Skeletal muscle tissue (tissue), 4 donors: ENCODE measurements around the gene PYDC1. TPM values are rescaled to one million over a fixed set of nuclear protein-coding genes. Genes with fewer than 3 reads are reported as not detected.

Experiments used
- H3K27ac ChIP-seq: one replicate; pipeline ENCODE4 v1.7.0; 2013; ENCODE audit warnings: mild to moderate bottlenecking, low read depth, low read length, inconsistent platforms
- H3K27me3 ChIP-seq, 3 donors: one replicate each; pipeline ENCODE4 v1.7.0; 2013; ENCODE audit warnings: low read length in 3 of 3; ENCODE audit not compliant: control insufficient read depth in 3 of 3, insufficient read depth in 3 of 3
- H3K36me3 ChIP-seq, 3 donors: one replicate each; pipeline ENCODE4 v1.7.0; 2013; ENCODE audit warnings: low read length in 3 of 3; ENCODE audit not compliant: control insufficient read depth in 3 of 3, insufficient read depth in 3 of 3
- H3K4me1 ChIP-seq, 3 donors: one replicate each; pipeline ENCODE4 v1.7.0; 2013; ENCODE audit warnings: low read length in 3 of 3, mild to moderate bottlenecking in 3 of 3; ENCODE audit not compliant: control insufficient read depth in 3 of 3, insufficient read depth in 3 of 3
- H3K4me3 ChIP-seq, 3 donors: one replicate each; pipeline ENCODE4 v1.7.0; 2013; ENCODE audit warnings: low read length in 3 of 3
- H3K9ac ChIP-seq, 3 donors: one replicate each; pipeline ENCODE4 v1.7.0; 2013; ENCODE audit warnings: low read length in 3 of 3, mild to moderate bottlenecking in 3 of 3, moderate library complexity in 2 of 3, low read depth in 1 of 3
- H3K9me3 ChIP-seq, 3 donors: one replicate each; pipeline ENCODE4 v1.7.0; 2013; ENCODE audit warnings: low read length in 3 of 3; ENCODE audit not compliant: control insufficient read depth in 3 of 3
- total RNA-seq: library from RNA; depleted of rRNA; stranded (reverse); fragments of >200 nt; gene quantifications from one replicate; pipeline ENCODE4 v1.2.3, GENCODE V29; 2014
- donor health status: Osteomylitis.

PYDC1 gene
- not detected for total RNA-seq

GRCh38 chr16:31216422-31217135, at the start of gene PYDC1:
Gene PYDC1, minus strand, starts transcription at chr16:31217135. Its CDS starts 107 bp downstream, at chr16:31217028.
- Histone ChIP-seq H3K36me3 (peaks cover 8 to 26% (median 24%) of the 10 kb centered on the region in 3 donors), H3K4me3 (peak within 1 kb of the TSS; percentile 93), H3K4me1 (peaks cover 42 to 68% (median 50%) of the 10 kb centered on the region in 3 donors), H3K9me3 (no peaks in the 10 kb centered on the region), H3K9ac (peak within 1 kb of the TSS; percentile 51 to 100 (median 98)), H3K27me3 (peaks cover 10 to 16% (median 12%) of the 10 kb centered on the region in 3 donors), H3K27ac (peak within 1 kb of the TSS; percentile 99)

GRCh38 chr16:31265329-31266245, 48.7 kb upstream of the PYDC1 start:
- Histone ChIP-seq H3K36me3 (no peaks in the 10 kb centered on the region), H3K27ac (no peak overlapping the region), H3K27me3 (peaks cover 0 to 7% (median 4%) of the 10 kb centered on the region in 3 donors), H3K9ac (no peak overlapping the region), H3K9me3 (no peaks in the 10 kb centered on the region), H3K4me3 (no peak overlapping the region), H3K4me1 (no peaks in the 10 kb centered on the region)

- Histone ChIP-seq H3K9me3 (no peaks in the 10 kb centered on the region), H3K4me1 (no peaks in the 10 kb centered on the region), H3K27ac (no peak overlapping the region), H3K9ac (no peak overlapping the region), H3K4me3 (no peak overlapping the region), H3K36me3 (no peaks in the 10 kb centered on the region), H3K27me3 (peaks cover 0 to 7% (median 4%) of the 10 kb centered on the region in 3 donors)
These were observed 45.1 kb upstream of the PYDC1 start for GRCh38 chr16:31262084-31262483.

- peaks cover 0 to 1% (median under 1%) of the 10 kb centered on the region in 3 donors for H3K27me3 ChIP-seq
- H3K27ac ChIP-seq: no peak overlapping the region
- no peaks in the 10 kb centered on the region for H3K4me1 ChIP-seq
- no peaks in the 10 kb centered on the region for H3K36me3 ChIP-seq
- peak overlapping the region; percentile 22 to 32 (median 30) for H3K4me3 ChIP-seq
- H3K9me3 ChIP-seq: no peaks in the 10 kb centered on the region
- H3K9ac ChIP-seq: no peak overlapping the region
These were observed 43.4 kb upstream of the PYDC1 start for GRCh38 chr16:31260136-31260931.

- Histone ChIP-seq H3K9me3 (no peaks in the 10 kb centered on the region), H3K4me3 (no peak overlapping the region), H3K4me1 (peaks cover 0 to 4% (median 2%) of the 10 kb centered on the region in 3 donors), H3K36me3 (no peaks in the 10 kb centered on the region), H3K27me3 (no peaks in the 10 kb centered on the region), H3K9ac (no peak overlapping the region), H3K27ac (no peak overlapping the region)
These were observed 41.4 kb upstream of the PYDC1 start for GRCh38 chr16:31258366-31258765.

- Histone ChIP-seq H3K9me3 (no peaks in the 10 kb centered on the region), H3K4me3 (no peak overlapping the region), H3K4me1 (peaks cover 0 to 8% (median 2%) of the 10 kb centered on the region in 3 donors), H3K27ac (no peak overlapping the region), H3K9ac (no peak overlapping the region), H3K27me3 (no peaks in the 10 kb centered on the region), H3K36me3 (no peaks in the 10 kb centered on the region)
These were observed 39.5 kb upstream of the PYDC1 start for GRCh38 chr16:31256466-31256865.

GRCh38 chr16:31253642-31254045, 36.7 kb upstream of the PYDC1 start:
- Histone ChIP-seq H3K27me3 (peaks cover 0 to 3% (median 0%) of the 10 kb centered on the region in 3 donors), H3K27ac (no peak overlapping the region), H3K4me3 (no peak overlapping the region), H3K9ac (no peak overlapping the region), H3K36me3 (no peaks in the 10 kb centered on the region), H3K4me1 (peaks cover 0 to 8% (median 2%) of the 10 kb centered on the region in 3 donors), H3K9me3 (no peaks in the 10 kb centered on the region)

- Histone ChIP-seq H3K4me3 (no peak overlapping the region), H3K27me3 (peaks cover 3 to 6% (median 3%) of the 10 kb centered on the region in 3 donors), H3K9me3 (no peaks in the 10 kb centered on the region), H3K36me3 (no peaks in the 10 kb centered on the region), H3K4me1 (peaks cover 0 to 8% (median 2%) of the 10 kb centered on the region in 3 donors), H3K27ac (no peak overlapping the region), H3K9ac (no peak overlapping the region)
These were observed 34.5 kb upstream of the PYDC1 start for GRCh38 chr16:31251435-31251834.

GRCh38 chr16:31250782-31251384, 33.9 kb upstream of the PYDC1 start:
- H3K9me3 ChIP-seq: no peaks in the 10 kb centered on the region
- no peak overlapping the region for H3K9ac ChIP-seq
- H3K27ac ChIP-seq: no peak overlapping the region
- peaks cover 3 to 6% (median 6%) of the 10 kb centered on the region in 3 donors for H3K27me3 ChIP-seq
- no peaks in the 10 kb centered on the region for H3K36me3 ChIP-seq
- H3K4me3 ChIP-seq: no peak overlapping the region
- peaks cover 0 to 8% (median 2%) of the 10 kb centered on the region in 3 donors for H3K4me1 ChIP-seq
